GM21360 (cell line): Measurements from ENCODE around the gene EPB41L4A.

ENCODE experiments used
- ATAC-seq: cut with Tn5 transposase; IDR thresholded peaks from one replicate; pipeline ENCODE4 v1.9.1; 2021; ENCODE audit warnings: mild to moderate bottlenecking, moderate library complexity; ENCODE audit not compliant: unreplicated experiment

EPB41L4A gene

DNA sequence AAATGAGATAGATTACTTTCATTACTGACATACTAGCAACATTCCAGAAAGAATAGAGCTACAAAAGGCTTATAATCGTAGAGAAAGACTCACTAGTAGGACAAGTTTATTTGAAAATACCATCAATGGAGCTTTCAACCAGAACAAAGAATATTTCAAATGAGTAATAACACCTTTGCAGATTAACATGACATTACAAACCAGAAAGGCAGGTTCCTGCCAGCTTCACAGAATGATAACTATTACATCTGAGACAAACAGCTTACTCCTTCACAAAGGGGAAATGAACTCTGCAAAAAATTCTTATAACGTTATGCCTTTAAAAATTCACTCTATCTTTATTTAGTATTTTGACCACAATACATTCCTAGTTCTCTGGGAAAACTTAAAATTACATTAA, 103.1 kb downstream of the EPB41L4A start:
- ATAC-seq = no peak

DNA sequence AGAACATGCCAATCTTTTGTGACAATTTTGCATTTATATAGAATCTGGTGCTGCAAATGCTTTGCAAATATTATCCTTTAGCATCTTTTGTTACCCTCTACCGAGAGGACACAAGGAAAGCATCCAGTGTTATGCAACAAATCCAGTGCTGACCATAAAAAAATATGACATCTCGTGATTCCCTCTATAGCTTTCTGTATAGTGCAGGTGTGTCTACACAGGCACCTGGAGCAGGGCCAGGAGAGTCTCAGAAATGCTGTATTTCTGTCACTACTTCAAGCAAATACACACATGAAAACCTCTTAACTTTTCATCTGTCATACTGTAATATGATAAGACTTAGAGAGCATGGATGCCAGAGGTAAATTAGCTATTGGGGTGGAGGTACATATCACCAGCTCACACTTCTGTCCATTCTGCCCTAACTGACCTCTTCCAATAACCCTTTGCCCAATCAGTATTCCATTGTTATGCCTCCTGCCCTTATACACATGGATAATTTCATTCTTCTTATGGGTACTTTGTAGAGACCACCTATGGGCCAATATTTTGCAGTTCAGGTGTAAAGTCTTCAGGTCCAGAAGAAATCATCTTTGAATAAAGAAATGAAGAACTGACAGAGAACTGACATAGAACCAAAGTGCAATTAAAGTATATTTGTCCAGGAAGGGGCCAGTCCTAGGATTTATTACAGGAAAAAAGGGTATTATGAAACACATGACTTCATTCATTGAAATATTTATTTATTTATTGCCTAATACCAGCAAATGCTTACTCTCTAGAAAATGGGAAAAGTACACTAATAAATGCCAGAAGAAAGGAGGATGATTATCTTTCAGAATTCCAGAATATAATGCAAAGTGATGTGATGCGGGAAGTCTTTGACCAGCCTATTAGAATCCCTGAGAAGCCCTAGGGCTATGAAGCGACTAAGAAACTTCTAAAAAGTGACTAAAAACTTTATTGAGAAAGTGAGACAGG, 106.5 kb downstream of the EPB41L4A start:
- ATAC-seq = no peak

DNA sequence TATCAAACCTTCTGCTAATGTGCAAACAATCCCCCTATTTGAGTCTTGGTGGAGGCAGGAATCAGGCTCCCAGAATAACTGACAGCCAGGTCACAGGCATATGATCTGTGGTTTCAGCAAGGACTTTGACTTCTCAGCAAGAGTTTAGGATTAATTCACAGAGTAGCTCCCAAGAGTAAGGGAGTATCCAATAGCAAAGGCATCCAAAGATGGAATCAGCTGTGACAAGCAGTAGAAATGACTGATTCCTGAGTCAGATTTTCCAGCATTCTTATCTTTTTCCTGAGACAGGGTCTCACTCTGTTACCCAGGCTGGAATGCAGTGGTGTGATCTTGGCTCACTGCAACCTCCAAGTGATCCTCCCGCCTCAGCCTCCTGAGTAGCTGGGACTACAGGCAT, 108.3 kb downstream of the EPB41L4A start:
- no peak for ATAC-seq

DNA sequence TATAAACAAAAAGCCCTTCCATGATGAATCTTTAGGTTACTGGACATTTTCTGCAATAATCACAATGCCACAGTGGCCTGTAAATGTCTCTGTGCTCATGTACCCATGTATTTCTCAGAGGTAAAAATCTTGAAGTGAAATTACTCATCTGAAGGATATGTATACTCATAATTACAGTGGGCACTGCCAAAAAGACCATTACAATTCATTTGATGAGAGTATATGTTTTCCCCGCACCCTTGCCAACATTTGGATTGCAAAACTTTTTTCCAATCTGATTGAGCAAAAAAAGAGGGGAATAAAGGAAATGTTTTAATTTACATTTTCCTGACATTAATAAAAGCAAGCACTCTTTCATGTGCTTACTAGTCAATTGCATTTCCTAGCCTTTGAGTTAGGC, 110.5 kb downstream of the EPB41L4A start:
- ATAC-seq = no peak

DNA sequence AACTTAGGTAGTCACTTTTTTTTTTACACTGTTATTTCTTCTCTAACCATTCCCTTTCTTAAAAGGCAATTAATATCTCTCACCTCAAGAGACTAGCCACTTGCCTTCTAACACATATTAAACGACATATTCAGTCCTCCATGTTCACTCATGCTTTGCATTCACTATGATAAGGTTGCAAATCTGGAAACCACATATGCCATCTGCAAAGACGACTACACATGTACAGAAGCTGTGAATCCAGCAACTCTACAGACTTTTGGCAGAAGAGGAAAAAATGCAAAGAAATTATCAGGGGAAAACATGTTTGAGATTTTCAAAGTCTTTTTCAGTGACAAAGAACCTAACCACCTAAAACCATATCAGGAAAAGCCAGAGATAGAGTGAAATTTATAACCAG, 112.1 kb downstream of the EPB41L4A start:
- ATAC-seq = no peak

DNA sequence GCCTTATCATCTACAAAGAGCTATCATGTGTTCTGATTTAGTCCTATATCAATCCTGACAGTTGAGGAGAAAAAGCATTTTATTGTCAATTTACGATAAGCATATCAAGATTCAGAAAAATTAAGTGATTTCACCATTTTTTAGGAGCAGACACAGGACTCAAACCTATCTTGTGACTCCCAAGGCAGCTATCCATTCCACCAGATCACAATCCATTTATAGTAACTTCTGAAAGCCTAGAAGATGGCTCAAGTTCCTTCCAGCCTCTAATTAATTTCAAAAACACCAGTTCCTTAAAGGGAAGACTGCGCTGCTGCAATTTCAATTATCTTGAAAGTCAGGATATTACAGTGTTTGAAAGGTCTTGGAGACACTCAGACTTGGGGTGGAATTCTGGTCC, 114.3 kb downstream of the EPB41L4A start:
- no peak for ATAC-seq

DNA sequence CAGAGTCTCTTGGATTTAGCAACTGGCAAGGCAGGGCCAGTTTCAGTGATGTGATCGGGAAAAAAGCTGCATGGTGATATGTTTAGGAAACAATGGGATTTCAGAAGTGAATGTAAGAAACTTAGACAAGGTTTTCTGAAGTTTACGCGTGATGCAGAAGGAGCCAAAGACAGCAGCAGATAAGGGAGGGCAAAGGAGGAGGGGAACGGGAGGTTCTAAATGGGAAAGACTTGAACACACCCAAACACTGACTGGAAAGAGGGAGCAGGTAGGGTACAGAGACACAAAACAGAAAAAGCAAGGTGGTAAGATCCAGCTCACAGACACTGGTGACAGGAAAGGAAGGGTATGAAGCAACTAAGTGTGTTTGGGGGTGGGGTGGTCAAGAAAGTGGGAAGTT, 115.4 kb downstream of the EPB41L4A start:
- no peak for ATAC-seq

DNA sequence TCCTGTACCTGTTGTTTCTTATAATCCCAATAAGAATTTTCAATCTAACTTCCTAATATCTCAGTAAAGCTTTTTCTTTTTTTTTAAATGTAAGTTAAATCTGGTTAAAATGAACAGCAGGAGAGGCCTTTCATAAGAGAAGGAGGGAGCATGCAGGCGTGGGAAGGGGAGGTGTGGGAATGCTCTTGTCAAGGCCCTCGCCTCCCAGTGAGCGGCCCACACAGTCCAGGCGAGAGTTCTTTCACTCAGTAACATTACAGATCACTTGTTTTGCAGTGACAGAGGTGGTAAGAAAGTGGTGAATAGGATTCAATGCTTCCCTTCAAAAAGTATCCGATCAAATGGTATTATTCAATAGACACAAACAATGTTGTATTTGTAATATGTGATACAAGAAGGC, 125.0 kb downstream of the EPB41L4A start:
- ATAC-seq = no peak

DNA sequence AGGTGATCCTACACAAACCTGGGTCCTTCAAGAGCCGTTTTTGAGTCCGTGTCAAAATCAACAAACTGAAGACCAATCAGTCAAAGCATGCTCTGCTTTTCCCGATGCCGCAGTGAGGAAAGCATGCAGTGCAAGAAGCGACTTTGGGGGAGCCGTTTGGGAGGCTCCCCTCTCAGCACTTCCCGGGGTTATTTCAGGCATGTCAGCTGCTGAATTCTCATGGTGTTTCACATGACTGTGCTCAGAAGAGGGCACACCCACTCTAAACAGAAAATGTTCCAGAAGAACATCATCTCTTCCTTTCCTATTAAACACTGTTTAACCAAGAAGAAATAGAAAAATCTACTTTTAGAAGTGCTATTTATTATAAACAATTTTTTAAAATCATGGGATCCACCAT, 125.5 kb downstream of the EPB41L4A start:
- no peak for ATAC-seq

DNA sequence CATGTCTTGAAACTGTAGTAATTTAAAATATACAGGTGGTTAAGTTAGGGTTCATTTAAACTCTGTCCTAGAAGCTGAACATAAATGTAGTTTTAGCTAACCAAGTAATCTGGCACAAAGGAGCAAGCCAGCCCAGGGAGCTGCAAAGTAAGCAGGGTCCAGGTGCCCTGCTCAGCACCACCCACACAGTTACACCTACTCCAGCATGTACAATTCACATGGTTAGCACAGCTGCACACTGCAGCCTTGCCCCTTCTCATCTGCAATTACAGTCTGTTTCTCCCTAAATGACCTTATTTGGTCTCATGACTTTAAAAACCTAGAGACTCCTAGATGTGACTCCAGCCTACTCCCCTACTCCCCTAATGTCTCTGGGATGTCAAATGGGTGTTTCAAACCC, 128.4 kb downstream of the EPB41L4A start:
- ATAC-seq = no peak

DNA sequence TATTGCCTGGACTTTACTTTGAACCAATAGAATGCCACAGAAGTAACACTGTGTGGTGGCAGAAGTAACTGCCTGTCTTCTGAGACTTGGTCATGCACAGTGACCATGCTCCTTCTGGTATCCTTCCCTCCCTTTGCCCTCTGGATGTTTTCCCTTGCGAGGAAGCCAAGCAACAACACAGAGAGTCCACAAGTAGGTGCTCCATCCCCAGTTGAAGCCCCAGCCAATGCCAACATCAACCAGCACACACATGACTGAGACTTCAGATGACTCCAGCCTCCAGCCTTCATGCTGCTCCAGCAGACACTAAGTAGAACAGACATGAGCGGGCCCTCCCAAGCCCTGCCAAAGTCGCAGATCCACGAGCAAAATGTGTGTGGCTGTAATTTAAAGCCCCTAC, 129.6 kb downstream of the EPB41L4A start:
- ATAC-seq = no peak

DNA sequence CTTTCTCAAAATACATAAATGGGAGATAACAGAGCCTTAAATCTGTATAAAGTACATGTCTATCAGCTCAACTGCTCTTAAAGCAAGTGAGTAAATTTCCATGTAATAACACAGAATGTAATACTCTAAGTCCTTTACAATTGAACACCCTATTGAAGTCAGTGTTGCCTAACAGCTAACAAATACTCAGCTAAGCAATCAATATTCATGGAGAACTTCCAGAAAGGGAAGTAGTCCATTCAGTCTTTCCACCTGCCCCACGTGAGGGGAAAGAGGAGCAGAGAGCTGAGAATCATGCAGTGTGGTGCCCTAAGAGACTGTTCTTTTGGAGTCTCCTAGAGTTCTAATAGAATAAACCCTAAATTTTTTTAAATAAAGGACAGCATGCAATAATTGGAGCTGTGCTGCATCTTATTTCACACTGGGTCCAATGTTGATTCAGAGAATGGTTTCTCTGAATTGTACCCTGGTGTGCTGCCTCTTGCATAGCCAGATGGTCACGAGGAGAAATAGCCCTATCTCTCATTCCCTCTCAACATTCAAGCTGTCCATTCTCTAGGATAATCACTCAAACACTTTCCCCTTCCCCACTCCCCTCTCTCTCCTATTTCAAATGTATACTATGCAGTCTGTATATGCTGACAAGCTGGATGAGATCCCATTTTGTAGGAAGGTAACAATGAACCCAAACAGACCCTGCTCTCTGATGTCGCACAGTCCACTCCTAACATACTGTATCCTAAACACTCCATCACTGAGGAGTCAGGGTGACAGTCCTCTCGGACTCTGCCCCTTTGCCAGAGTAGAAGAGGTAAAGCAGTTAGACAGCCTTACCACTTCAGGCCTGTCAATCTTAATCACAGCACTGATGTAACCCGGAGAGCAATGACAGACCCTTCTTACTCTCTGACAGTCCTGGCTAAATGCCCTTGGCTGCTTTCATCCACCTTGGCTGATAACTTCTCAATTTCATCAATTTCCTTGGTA, 134.8 kb downstream of the EPB41L4A start:
- no peak for ATAC-seq

DNA sequence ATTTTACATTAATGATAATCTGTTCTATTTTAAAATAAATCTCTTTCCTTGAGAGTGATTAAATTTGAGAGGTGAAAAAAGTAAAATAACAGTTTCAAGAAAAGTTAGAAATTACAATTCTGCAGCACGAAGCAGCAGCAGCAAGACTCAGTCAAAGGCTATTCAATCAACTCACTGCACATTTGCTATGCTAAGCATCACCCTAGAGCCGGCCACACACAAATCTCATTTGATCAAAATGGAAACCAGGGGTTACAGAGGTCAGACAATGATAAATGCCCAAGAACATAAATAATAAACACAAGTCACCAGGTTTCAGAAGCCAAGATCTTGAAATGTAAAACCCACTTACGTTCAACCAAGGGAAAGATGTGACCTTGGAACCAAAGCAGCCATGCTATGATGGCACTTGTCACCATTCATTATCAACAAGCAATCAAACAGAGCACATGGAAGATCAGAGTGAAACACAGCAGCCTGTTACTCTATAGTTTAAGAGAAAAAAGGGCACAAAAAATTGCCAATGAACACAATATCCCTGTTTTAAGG, 136.0 kb downstream of the EPB41L4A start:
- ATAC-seq = no peak

DNA sequence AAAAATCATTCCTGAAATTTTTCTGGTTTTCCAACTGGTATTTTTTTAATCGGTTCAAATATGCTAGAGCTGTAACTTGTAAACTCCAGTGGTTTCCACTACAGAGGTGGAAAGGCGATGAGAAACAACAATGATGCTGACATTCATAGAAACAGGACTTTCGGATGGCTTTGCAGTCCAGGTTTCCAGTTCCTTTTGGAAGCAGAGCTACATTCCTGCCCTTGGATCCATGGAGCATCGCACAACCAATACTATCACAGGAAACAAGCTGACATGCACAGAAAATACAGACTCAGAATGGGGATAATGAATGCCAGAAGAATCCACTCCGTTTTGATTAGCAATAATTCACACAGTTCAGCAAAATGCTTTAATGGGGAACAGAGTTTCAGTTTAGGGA, 140.0 kb downstream of the EPB41L4A start:
- ATAC-seq = no peak

DNA sequence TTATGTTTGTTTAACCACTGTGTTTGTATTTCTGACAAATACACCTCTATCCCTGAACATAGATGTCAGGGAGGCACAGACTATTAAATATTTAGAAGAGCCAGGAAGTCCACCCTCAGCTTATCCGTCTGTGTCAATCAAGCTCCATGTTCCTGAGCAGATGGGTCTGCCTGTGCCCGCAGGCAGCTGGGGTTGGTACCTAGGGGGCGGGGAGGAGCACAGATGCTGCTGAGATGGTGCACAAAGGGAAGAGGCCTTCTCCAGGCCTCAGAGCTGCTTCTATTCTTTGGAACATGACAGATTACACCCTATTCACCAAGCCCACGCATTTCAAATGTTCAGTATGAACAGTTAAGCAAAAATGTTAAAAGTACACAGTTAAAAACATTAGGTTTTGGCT, 142.1 kb downstream of the EPB41L4A start:
- no peak for ATAC-seq

DNA sequence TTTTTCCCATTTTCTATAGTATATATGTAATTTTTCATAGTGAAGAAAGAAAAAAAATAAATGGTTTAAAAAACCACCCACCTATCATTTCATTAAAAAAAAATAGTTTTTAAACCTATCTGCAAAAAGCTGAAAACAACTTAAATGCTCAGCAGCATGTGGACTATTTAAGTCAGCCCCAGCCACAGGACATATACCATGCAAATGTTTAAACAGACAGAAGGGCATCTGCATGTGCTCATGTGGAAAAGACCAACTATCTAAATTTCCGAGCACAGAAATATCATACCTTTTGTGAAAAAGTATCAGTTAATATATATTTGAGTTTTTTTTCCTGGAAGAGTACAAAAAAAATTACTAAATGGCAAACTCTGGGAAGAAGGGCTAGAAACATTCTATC, 143.4 kb downstream of the EPB41L4A start:
- no peak for ATAC-seq

DNA sequence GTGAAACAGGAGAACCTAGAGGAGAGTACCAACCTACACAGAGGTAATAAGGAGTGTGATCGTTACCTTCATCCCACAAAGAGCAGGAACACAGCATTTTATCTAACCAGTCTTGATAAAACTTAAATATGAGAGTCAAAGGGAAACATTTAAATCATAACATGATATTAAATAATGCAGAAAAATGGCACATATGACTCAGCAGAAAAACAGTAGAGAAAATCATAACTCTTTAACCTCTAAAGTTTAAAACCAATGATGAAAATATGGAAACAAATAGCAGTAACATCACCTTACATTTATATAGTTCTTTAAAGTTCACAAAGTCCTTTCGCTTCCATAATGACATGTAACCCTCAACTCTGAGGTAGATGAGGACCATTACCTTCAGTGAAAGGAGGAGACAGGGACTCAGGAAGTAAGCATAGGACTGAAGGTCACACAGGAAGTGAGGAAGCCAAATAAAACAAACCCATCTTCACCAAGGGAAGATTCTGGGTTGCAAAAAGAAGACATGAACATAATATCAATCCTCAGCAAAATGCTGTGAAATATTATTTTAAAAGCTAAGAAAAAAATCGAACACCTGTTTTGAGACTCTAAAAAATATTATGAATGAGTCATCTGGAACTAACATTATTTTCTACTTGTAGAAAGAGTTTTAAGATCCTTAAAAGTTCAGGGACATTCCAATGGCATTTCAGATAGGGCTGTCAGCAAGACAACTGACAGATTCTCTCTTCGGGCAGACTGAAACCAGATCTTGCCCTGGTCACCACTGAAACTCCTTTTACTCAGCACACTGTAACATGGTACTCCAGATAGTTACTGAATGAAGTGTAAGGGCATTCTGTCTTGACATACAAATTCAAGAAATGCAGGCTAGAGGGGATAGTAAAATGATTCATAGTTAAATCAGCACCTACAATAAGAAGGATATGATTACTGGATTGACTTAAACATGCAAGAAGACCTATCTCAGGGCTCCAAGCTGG, 148.5 kb downstream of the EPB41L4A start:
- peak; percentile 52 for ATAC-seq

DNA sequence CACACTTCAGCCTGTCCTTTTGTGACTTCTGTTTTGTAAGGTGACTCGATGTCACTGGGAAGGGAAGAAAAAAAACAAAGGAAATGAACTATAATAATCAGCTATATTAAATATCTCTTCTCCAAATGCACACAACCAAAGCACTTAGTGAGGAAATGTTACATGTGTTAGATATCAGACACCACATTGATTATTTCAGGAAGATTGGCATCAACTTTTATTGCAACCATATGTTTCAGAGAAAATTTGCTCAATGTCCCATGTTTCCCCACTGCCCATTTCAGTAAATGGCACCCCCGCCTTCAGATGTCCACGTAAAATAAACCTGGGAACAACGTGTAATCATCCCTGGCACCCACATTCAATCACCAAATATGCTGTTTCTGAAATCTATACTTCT, 151.8 kb downstream of the EPB41L4A start:
- no peak for ATAC-seq

DNA sequence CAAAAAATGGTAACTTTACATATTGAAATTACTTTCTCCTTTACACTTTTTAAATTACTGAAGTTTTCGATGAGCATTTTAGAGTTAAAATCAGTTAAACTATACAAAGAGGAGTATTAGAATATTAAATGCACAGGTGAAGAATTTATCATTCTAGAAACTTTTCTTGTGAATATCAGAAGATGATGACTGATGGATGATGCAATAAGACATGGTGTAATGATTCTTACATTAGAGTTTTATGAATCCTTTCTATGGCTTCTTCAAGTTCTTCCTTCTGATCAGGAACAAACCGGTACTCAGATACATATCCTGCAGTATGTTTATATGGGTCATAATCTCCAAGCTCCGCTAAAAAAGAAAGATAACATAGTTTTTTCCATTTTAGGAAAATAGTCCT, 154.4 kb downstream of the EPB41L4A start:
- no peak for ATAC-seq

DNA sequence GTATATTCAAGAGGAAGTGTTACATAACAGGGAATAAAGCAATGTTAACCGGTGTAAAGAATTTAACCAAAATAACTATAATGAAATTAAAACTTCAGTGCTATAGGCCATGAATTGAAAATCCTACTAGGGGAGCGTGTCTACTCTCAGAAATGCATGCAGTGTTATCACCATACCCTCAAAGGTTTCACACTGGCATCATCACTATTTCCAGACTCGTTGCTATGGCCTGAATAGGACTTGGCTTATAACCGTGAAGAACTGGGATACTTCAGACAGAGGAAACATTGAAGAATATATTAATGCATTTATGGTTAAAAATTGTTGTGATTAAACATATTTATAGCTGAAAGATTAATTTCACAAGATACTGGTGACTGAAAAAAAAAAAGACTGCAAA, 154.9 kb downstream of the EPB41L4A start:
- ATAC-seq = no peak
